Measurements from ENCODE around the gene USP3.

GRCh38 chr15:63458026-63458425 lies 46.4 kb upstream of the USP3 start:
- TF ChIP-seq LARP7 (IDR thresholded peaks at IDR 0.05) (no peak), PTBP1 (IDR thresholded peaks at IDR 0.05; ENCODE audit: low read depth, low read length) (no peak), ZBTB43 (CRISPR knock-in tag; IDR thresholded peaks at IDR 0.05) (no peak), ERF (CRISPR knock-in tag; IDR thresholded peaks at IDR 0.05) (no peak), CTCF (IDR thresholded peaks at IDR 0.05 in 2 of 3, conservative IDR thresholded peaks at IDR 0.05 in 1 of 3; ENCODE audit: insufficient read depth in 2 of 3, low read depth in 1 of 3, low read length in 3 of 3) (no peak), JUND (IDR thresholded peaks at IDR 0.05; ENCODE audit: borderline replicate concordance, low read depth, low read length) (no peak), JUND (tag; IDR thresholded peaks at IDR 0.05; ENCODE audit: borderline replicate concordance, low read depth, low read length) (no peak), CREBBP (IDR thresholded peaks at IDR 0.05; ENCODE audit: low read depth, low read length) (no peak), RNF2 (IDR thresholded peaks at IDR 0.05) (no peak), CBX1 (IDR thresholded peaks at IDR 0.05; ENCODE audit: low read depth) (no peak)

Measured in K562 (cell line).